Thyroid gland (tissue), 4 donors: ENCODE data around the gene ARHGEF3.

Experiments
- CTCF ChIP-seq, 6 experiments: fragments of 200-600 bp in 3 of 6; fragments of 450-650 bp in 3 of 6; sonication (generic) in 3 of 6; IDR thresholded peaks; one replicate each; pipeline ENCODE4 v1.5.1; 2016 to 2019; ENCODE audit warnings: antibody characterized with exemption in 6 of 6, mild to moderate bottlenecking in 2 of 6, inconsistent platforms in 1 of 6, moderate library complexity in 1 of 6
- POLR2A ChIP-seq, 2 donors: fragments of 450-650 bp; IDR thresholded peaks; one replicate each; pipeline ENCODE4 v1.6.1; 2017; ENCODE audit warnings: antibody characterized with exemption in 2 of 2, mild to moderate bottlenecking in 2 of 2, moderate library complexity in 1 of 2

GRCh38 chr3:56724676-56725075 is 77.1 kb downstream of the ARHGEF3 start:
- peak in 1 of 6 experiments; percentile 3 for TF ChIP-seq CTCF (IDR thresholded peaks at IDR 0.05)
- no peak for TF ChIP-seq POLR2A (IDR thresholded peaks at IDR 0.05)
